ENCODE results near the gene CEP57.
"Not testable (repeated sequence)": the region's sequence is repeated elsewhere in the genome, so short reads cannot be mapped to it uniquely, and the experiment has no call there.

- TF ChIP-seq POLR2AphosphoS5 (IDR thresholded peaks at IDR 0.05; ENCODE audit: borderline replicate concordance, low read depth, low read length); EZH2 (IDR thresholded peaks at IDR 0.05); FOXP2 (optimal IDR thresholded peaks at IDR 0.05; ENCODE audit: control extremely low read depth, extremely low read length, insufficient read depth): not testable (repeated sequence)
Observed at GRCh38 chr11:95870877-95871276, 80.6 kb downstream of the CEP57 start.

Data from SK-N-MC (cell line).